OCI-LY7 (cell line): ENCODE data around the gene MSH3. TPM values are rescaled to one million over a fixed set of nuclear protein-coding genes. Genes with fewer than 3 reads are reported as not detected.

ENCODE experiments used
- BruUV-seq: library from RNA; stranded (reverse); fragments of 400-500 nt; replicated peaks from 2 replicates; lab custom pipeline; 2021; lab: Mats Ljungman, UMichigan
- CTCF ChIA-PET: fragments of 300-600 bp; sonication (Branson Sonifier 250); formaldehyde crosslinking; loops from one replicate; lab custom pipeline; 2022; ENCODE audit warnings: antibody characterized with exemption; ENCODE audit not compliant: unreplicated experiment; lab: Charles Lee
- POLR2A ChIA-PET: fragments of 300-600 bp; sonication (Branson Sonifier 250); formaldehyde crosslinking; loops from one replicate; lab custom pipeline; 2022; ENCODE audit warnings: antibody characterized with exemption; lab: Charles Lee
- DNase-seq: peaks from one replicate; pipeline ENCODE4 v3.0.0-alpha.2; 2015; ENCODE audit warnings: low spot score
- H2AFZ ChIP-seq: fragments of 200-600 bp; sonication (generic), shearing (Covaris generic); 2 replicates; pipeline ENCODE4 v1.6.1; 2014; ENCODE audit warnings: mild to moderate bottlenecking, antibody characterized with exemption, low read length, moderate library complexity
- H3K27ac ChIP-seq: fragments of 200-600 bp; sonication (generic); 2 replicates; pipeline ENCODE4 v1.5.1; 2014; ENCODE audit warnings: mixed run types, low read depth, mild to moderate bottlenecking, moderate library complexity, low read length, inconsistent platforms; ENCODE audit not compliant: poor library complexity, severe bottlenecking
- H3K36me3 ChIP-seq: fragments of 200-600 bp; sonication (generic); 2 replicates; pipeline ENCODE4 v1.6.1; 2014; ENCODE audit warnings: mild to moderate bottlenecking, antibody characterized with exemption, low read length, moderate library complexity, mixed read lengths; ENCODE audit not compliant: insufficient read depth
- H3K4me1 ChIP-seq: fragments of 200-600 bp; sonication (generic); 2 replicates; pipeline ENCODE4 v1.5.1; 2014; ENCODE audit warnings: mild to moderate bottlenecking, low read length; ENCODE audit not compliant: insufficient read depth, poor library complexity, severe bottlenecking
- H3K4me2 ChIP-seq: fragments of 200-600 bp; sonication (generic); 2 replicates; pipeline ENCODE4 v1.6.1; 2014; ENCODE audit warnings: mild to moderate bottlenecking, low read length
- H3K4me3 ChIP-seq: fragments of 200-600 bp; sonication (generic); 2 replicates; pipeline ENCODE4 v1.5.1; 2014; ENCODE audit warnings: mild to moderate bottlenecking, low read depth, low read length; ENCODE audit not compliant: poor library complexity, severe bottlenecking
- H3K79me2 ChIP-seq: fragments of 200-600 bp; sonication (generic); 2 replicates; pipeline ENCODE4 v1.6.1; 2016; ENCODE audit warnings: low read depth, mild to moderate bottlenecking, low read length, moderate library complexity, mixed read lengths; ENCODE audit not compliant: insufficient read depth
- H3K9me2 ChIP-seq: fragments of 200-600 bp; sonication (generic); 2 replicates; pipeline ENCODE4 v1.6.1; 2016; ENCODE audit warnings: mild to moderate bottlenecking, low read length, mixed read lengths; ENCODE audit not compliant: insufficient read depth
- H3K9me3 ChIP-seq: fragments of 200-600 bp; sonication (generic); 2 replicates; pipeline ENCODE4 v1.6.1; 2014; ENCODE audit warnings: mild to moderate bottlenecking, mixed run types, low read length, mixed read lengths
- H4K20me1 ChIP-seq: fragments of 200-600 bp; sonication (generic); 2 replicates; pipeline ENCODE4 v1.6.1; 2014; ENCODE audit warnings: mild to moderate bottlenecking, antibody characterized with exemption, low read length, moderate library complexity, mixed read lengths; ENCODE audit not compliant: insufficient read depth
- EZH2phosphoT487 ChIP-seq: fragments of 200-600 bp; sonication (generic); IDR thresholded peaks from 2 replicates; pipeline ENCODE4 v1.6.1; 2018; ENCODE audit warnings: low read depth, borderline replicate concordance, mild to moderate bottlenecking, mixed run types, antibody characterized with exemption, low read length, moderate library complexity, mixed read lengths
- intact Hi-C: fragments of 100-400 bp; cut with micrococcal nuclease; formaldehyde crosslinking; loops from one replicate; pipeline ENCODE4 v1.10.0; 2022; ENCODE audit not compliant: unreplicated experiment
- total RNA-seq, 2 experiments: library from RNA; depleted of rRNA in 1 of 2; stranded (reverse); fragments of >200 nt in 1 of 2; shearing (Covaris generic) in 1 of 2; gene quantifications; 2 replicates each; pipeline ENCODE4 v1.2.3, GENCODE V29; 2014 to 2022
- TF ChIP-seq, protein P1 (sequence below): fragments of 200-600 bp; sonication (generic); conservative IDR thresholded peaks from 2 replicates; pipeline ENCODE4 v1.5.1; 2014; ENCODE audit warnings: mild to moderate bottlenecking, antibody characterized with exemption, low read length, moderate library complexity, mixed read lengths

Gene MSH3
- total RNA-seq, 2 experiments from 2014 or later = 15.4 to 28.3 TPM

GRCh38 chr5:80725446-80725845 lies 71.0 kb downstream of the MSH3 start:
- POLR2A ChIA-PET = interaction anchor here (0.5 to 1.2 kb wide), 3 partner anchors 9 to 1134 kb away, joined by 3 to 8 read pairs (median 4); no protein-coding TSS in a partner anchor
- CTCF ChIA-PET = interaction anchor here (0.6 kb wide), 1 partner anchor 71 kb away, joined by 3 read pairs; the partner anchor contains the start of genes DHFR and MSH3

GRCh38 chr5:80736730-80737129 lies 82.3 kb downstream of the MSH3 start:
- no peak for DNase-seq
- TF ChIP-seq EZH2phosphoT487 = no peak
- TF ChIP-seq, protein P1, sequence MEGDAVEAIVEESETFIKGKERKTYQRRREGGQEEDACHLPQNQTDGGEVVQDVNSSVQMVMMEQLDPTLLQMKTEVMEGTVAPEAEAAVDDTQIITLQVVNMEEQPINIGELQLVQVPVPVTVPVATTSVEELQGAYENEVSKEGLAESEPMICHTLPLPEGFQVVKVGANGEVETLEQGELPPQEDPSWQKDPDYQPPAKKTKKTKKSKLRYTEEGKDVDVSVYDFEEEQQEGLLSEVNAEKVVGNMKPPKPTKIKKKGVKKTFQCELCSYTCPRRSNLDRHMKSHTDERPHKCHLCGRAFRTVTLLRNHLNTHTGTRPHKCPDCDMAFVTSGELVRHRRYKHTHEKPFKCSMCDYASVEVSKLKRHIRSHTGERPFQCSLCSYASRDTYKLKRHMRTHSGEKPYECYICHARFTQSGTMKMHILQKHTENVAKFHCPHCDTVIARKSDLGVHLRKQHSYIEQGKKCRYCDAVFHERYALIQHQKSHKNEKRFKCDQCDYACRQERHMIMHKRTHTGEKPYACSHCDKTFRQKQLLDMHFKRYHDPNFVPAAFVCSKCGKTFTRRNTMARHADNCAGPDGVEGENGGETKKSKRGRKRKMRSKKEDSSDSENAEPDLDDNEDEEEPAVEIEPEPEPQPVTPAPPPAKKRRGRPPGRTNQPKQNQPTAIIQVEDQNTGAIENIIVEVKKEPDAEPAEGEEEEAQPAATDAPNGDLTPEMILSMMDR = no peak
- no TSS peak for BruUV-seq
- CTCF ChIA-PET = no interaction called here
- no peak overlapping the region for H2AFZ ChIP-seq
- no peak overlapping the region for H3K4me2 ChIP-seq
- POLR2A ChIA-PET = no interaction called here
- no peak overlapping the region for H3K4me3 ChIP-seq
- H3K36me3 ChIP-seq = peaks cover 52% of the 10 kb centered on the region; the same call in 1 of the 2 replicates
- H3K79me2 ChIP-seq = no peaks in the 10 kb centered on the region
- H3K9me3 ChIP-seq = no peaks in the 10 kb centered on the region
- no peaks in the 10 kb centered on the region for H4K20me1 ChIP-seq
- intact Hi-C loops = no loop called here
- H3K9me2 ChIP-seq = no peaks in the 10 kb centered on the region
- H3K4me1 ChIP-seq = no peaks in the 10 kb centered on the region
- H3K27ac ChIP-seq = no peak overlapping the region

More at GRCh38 chr5:80725446-80725845, 71.0 kb downstream of the MSH3 start:
- H3K27ac ChIP-seq = no peak overlapping the region
- H3K4me1 ChIP-seq = no peaks in the 10 kb centered on the region
- no peaks in the 10 kb centered on the region for H3K79me2 ChIP-seq
- peaks cover 71% of the 10 kb centered on the region for H3K36me3 ChIP-seq
- intact Hi-C loops = no loop called here
- BruUV-seq = no TSS peak
- no peak overlapping the region for H3K4me3 ChIP-seq
- DNase-seq = no peak
- H3K9me3 ChIP-seq = no peaks in the 10 kb centered on the region
- TF ChIP-seq, protein P1 = no peak
- no peak for TF ChIP-seq EZH2phosphoT487
- no peaks in the 10 kb centered on the region for H3K9me2 ChIP-seq
- H2AFZ ChIP-seq = no peak overlapping the region
- H4K20me1 ChIP-seq = no peaks in the 10 kb centered on the region
- no peak overlapping the region for H3K4me2 ChIP-seq

GRCh38 chr5:80738466-80738865 lies 84.0 kb downstream of the MSH3 start:
- no peaks in the 10 kb centered on the region for H3K9me2 ChIP-seq
- H3K4me3 ChIP-seq = no peak overlapping the region
- DNase-seq = no peak
- intact Hi-C loops = no loop called here
- no peak overlapping the region for H2AFZ ChIP-seq
- peaks cover 53% of the 10 kb centered on the region for H3K36me3 ChIP-seq
- ChIA-PET POLR2A (interaction anchor here (1.1 kb wide), 1 partner anchor 23 kb away, joined by 4 read pairs; no protein-coding TSS in a partner anchor), CTCF (no interaction called here)
- no peak overlapping the region for H3K27ac ChIP-seq
- TF ChIP-seq EZH2phosphoT487 = no peak
- TF ChIP-seq, protein P1 = no peak
- H3K4me1 ChIP-seq = no peaks in the 10 kb centered on the region
- no peaks in the 10 kb centered on the region for H3K79me2 ChIP-seq
- BruUV-seq = no TSS peak
- no peaks in the 10 kb centered on the region for H3K9me3 ChIP-seq
- H4K20me1 ChIP-seq = no peaks in the 10 kb centered on the region
- H3K4me2 ChIP-seq = no peak overlapping the region
